HepG2 (cell line): ENCODE data around the gene NDUFB5. TPM values are rescaled to one million over a fixed set of nuclear protein-coding genes. Genes with fewer than 3 reads are reported as not detected.
A peak's percentile ranks its signal among the peaks of the same experiment; 100 is the strongest.

Experiments
- ARNTL ChIP-seq: sonication (generic); formaldehyde crosslinking; IDR thresholded peaks from 2 replicates; pipeline ENCODE4 v1.4.0; 2020; ENCODE audit warnings: mild to moderate bottlenecking, missing genetic modification reagents
- HDAC1 ChIP-seq: sonication (generic); formaldehyde crosslinking; IDR thresholded peaks from 2 replicates; pipeline ENCODE4 v1.5.1; 2020; ENCODE audit warnings: mild to moderate bottlenecking, missing genetic modification reagents
- HNF1A ChIP-seq, 2 experiments: sonication (generic) in 1 of 2; formaldehyde crosslinking in 1 of 2; IDR thresholded peaks; 2 replicates each; pipeline versions ENCODE4 v1.4.0 to v1.6.1; 2016 to 2020; ENCODE audit warnings: borderline replicate concordance in 1 of 2, low read depth in 1 of 2, mild to moderate bottlenecking in 1 of 2, missing genetic modification reagents in 1 of 2
- KLF15 ChIP-seq: sonication (generic); formaldehyde crosslinking; IDR thresholded peaks from 2 replicates; pipeline ENCODE4 v1.8.1; 2023; ENCODE audit warnings: borderline replicate concordance, mild to moderate bottlenecking, inconsistent platforms, missing genetic modification reagents, mixed read lengths
- KMT2A ChIP-seq: sonication (generic); formaldehyde crosslinking; IDR thresholded peaks from 2 replicates; pipeline ENCODE4 v1.4.0; 2020; ENCODE audit warnings: missing genetic modification reagents
- SNRNP70 ChIP-seq: fragments of 200-400 bp; formaldehyde crosslinking; IDR thresholded peaks from 2 replicates; pipeline ENCODE4 v1.6.1; 2017; ENCODE audit warnings: mild to moderate bottlenecking, low read depth, low read length, moderate library complexity
- TFDP2 ChIP-seq: sonication (generic); formaldehyde crosslinking; IDR thresholded peaks from 2 replicates; pipeline ENCODE4 v1.4.0; 2020; ENCODE audit warnings: missing genetic modification reagents
- THAP11 ChIP-seq: IDR thresholded peaks from 2 replicates; pipeline ENCODE4 v1.6.1; 2016; ENCODE audit warnings: missing biosample characterization, missing genetic modification reagents
- YEATS4 ChIP-seq: sonication (generic); formaldehyde crosslinking; IDR thresholded peaks from 2 replicates; pipeline ENCODE4 v1.4.0; 2020; ENCODE audit warnings: missing genetic modification reagents, borderline replicate concordance
- ZNF230 ChIP-seq: sonication (generic); formaldehyde crosslinking; IDR thresholded peaks from 2 replicates; pipeline ENCODE4 v1.4.0; 2020; ENCODE audit warnings: mild to moderate bottlenecking, missing genetic modification reagents
- ZNF256 ChIP-seq: sonication (generic); formaldehyde crosslinking; conservative IDR thresholded peaks from 2 replicates; pipeline ENCODE4 v1.4.0; 2020; ENCODE audit warnings: missing genetic modification reagents
- ZNF331 ChIP-seq: sonication (generic); formaldehyde crosslinking; IDR thresholded peaks from 2 replicates; pipeline ENCODE4 v1.4.0; 2020; ENCODE audit warnings: missing genetic modification reagents
- ZNF335 ChIP-seq: sonication (generic); formaldehyde crosslinking; IDR thresholded peaks from 2 replicates; pipeline ENCODE4 v1.4.0; 2020; ENCODE audit warnings: missing genetic modification reagents
- ZNF343 ChIP-seq: sonication (generic); formaldehyde crosslinking; IDR thresholded peaks from 2 replicates; pipeline ENCODE4 v1.4.0; 2020; ENCODE audit warnings: mild to moderate bottlenecking, missing genetic modification reagents
- ZNF510 ChIP-seq: sonication (generic); formaldehyde crosslinking; IDR thresholded peaks from 2 replicates; pipeline ENCODE4 v1.4.0; 2020; ENCODE audit warnings: low read depth, mild to moderate bottlenecking, missing genetic modification reagents
- ZNF563 ChIP-seq: sonication (generic); formaldehyde crosslinking; IDR thresholded peaks from 2 replicates; pipeline ENCODE4 v1.8.0; 2022; ENCODE audit warnings: mild to moderate bottlenecking, moderate library complexity, missing genetic modification reagents
- ZSCAN29 ChIP-seq: sonication (generic); formaldehyde crosslinking; conservative IDR thresholded peaks from 2 replicates; pipeline ENCODE4 v1.4.0; 2020; ENCODE audit warnings: mild to moderate bottlenecking, missing genetic modification reagents
- polyA plus RNA-seq, 8 experiments: library from polyadenylated mRNA; depleted of rRNA in 3 of 8; stranded (reverse) in 7 of 8; unstranded in 1 of 8; fragments of >200 nt; fragmentation: Illumina TruSeq in 4 of 8; extraction: Trizol in 4 of 8; gene quantifications; 2 replicates each; pipeline versions ENCODE4 v1.2.1 to v1.2.3, GENCODE V29; 2011 to 2016; ENCODE audit warnings: low read depth in 4 of 8, missing spikeins in 1 of 8, mixed read lengths in 1 of 8; ENCODE audit not compliant: insufficient read depth in 1 of 8
- total RNA-seq, 5 experiments: library from RNA; depleted of rRNA; stranded (reverse); fragments of >200 nt; fragmentation: Illumina TruSeq; extraction: Trizol; gene quantifications; 2 replicates each; pipeline ENCODE4 v1.2.3, GENCODE V29; 2016; ENCODE audit warnings: low read depth in 1 of 5
- TF ChIP-seq, protein P1 (sequence below): sonication (generic); formaldehyde crosslinking; IDR thresholded peaks from 2 replicates; pipeline ENCODE4; 2020; ENCODE audit warnings: missing genetic modification reagents, mild to moderate bottlenecking, borderline replicate concordance
- TF ChIP-seq, protein P2 (sequence below): sonication (generic); formaldehyde crosslinking; IDR thresholded peaks from 2 replicates; pipeline ENCODE4 v1.5.0; 2020; ENCODE audit warnings: mild to moderate bottlenecking, missing genetic modification reagents, moderate library complexity

The NDUFB5 gene
- total and polyA plus RNA-seq, 2 of the 13 experiments (the other 11 are each of a cell fraction or from before 2014, with no cell fraction given) = 43.3 to 120 TPM

DNA sequence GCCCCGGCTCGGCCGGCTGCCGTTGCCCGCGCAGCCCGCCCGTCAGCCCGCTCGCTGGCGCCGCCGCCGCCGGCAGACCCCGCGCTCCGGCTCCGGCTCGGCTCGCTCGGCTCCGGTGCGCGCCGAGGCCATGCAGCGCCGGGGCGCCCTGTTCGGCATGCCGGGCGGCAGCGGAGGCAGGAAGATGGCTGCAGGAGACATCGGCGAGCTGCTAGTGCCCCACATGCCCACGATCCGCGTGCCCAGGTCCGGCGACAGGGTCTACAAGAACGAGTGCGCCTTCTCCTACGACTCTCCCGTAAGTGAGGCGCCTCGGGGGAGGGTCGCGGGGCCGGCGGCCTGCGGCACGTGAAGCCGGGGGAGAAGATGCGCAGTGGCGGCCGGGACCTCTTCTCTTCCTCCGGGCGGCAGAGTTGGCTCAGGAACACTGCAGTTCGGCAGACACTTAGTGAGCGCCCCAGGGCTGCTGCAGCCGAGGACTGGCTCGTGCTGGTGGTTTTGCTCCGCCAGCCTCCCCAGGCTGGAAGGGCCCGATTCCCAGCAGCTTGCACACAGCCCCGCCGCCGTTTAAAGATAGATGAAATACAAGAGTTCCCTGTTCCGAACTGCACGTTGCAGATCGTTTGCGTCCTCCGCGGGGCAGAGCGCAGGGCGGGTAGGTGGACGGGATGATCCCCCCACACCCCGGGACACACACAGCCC is 48.7 kb downstream of the NDUFB5 start (continued):
- TF ChIP-seq, protein P1, sequence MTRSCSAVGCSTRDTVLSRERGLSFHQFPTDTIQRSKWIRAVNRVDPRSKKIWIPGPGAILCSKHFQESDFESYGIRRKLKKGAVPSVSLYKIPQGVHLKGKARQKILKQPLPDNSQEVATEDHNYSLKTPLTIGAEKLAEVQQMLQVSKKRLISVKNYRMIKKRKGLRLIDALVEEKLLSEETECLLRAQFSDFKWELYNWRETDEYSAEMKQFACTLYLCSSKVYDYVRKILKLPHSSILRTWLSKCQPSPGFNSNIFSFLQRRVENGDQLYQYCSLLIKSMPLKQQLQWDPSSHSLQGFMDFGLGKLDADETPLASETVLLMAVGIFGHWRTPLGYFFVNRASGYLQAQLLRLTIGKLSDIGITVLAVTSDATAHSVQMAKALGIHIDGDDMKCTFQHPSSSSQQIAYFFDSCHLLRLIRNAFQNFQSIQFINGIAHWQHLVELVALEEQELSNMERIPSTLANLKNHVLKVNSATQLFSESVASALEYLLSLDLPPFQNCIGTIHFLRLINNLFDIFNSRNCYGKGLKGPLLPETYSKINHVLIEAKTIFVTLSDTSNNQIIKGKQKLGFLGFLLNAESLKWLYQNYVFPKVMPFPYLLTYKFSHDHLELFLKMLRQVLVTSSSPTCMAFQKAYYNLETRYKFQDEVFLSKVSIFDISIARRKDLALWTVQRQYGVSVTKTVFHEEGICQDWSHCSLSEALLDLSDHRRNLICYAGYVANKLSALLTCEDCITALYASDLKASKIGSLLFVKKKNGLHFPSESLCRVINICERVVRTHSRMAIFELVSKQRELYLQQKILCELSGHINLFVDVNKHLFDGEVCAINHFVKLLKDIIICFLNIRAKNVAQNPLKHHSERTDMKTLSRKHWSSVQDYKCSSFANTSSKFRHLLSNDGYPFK (CRISPR knock-in tag) = peak; percentile 34; the same call in 1 of the 2 replicates
- no peak for TF ChIP-seq KLF15
- no peak for TF ChIP-seq SNRNP70
- TF ChIP-seq HDAC1 (CRISPR knock-in tag) = peak; percentile 72
- 0 out of 2 replicates have a peak, but pooled peaks have one; percentile 23 for TF ChIP-seq ZSCAN29
- no peak for TF ChIP-seq HNF1A (IDR thresholded peaks at IDR 0.05; ENCODE audit: low read depth)
- TF ChIP-seq HNF1A (CRISPR knock-in tag; IDR thresholded peaks at IDR 0.05; ENCODE audit: borderline replicate concordance) = peak; percentile 39; the same call in 1 of the 2 replicates
- TF ChIP-seq YEATS4 (CRISPR knock-in tag) = peak; percentile 32; the same call in 1 of the 2 replicates
- TF ChIP-seq ZNF563 = peak; percentile 54
- peak; percentile 54 for TF ChIP-seq TFDP2 (CRISPR knock-in tag)
- TF ChIP-seq ZNF343 (CRISPR knock-in tag) = peak; percentile 85
- no peak for TF ChIP-seq ZNF256 (CRISPR knock-in tag)
- TF ChIP-seq, protein P2, sequence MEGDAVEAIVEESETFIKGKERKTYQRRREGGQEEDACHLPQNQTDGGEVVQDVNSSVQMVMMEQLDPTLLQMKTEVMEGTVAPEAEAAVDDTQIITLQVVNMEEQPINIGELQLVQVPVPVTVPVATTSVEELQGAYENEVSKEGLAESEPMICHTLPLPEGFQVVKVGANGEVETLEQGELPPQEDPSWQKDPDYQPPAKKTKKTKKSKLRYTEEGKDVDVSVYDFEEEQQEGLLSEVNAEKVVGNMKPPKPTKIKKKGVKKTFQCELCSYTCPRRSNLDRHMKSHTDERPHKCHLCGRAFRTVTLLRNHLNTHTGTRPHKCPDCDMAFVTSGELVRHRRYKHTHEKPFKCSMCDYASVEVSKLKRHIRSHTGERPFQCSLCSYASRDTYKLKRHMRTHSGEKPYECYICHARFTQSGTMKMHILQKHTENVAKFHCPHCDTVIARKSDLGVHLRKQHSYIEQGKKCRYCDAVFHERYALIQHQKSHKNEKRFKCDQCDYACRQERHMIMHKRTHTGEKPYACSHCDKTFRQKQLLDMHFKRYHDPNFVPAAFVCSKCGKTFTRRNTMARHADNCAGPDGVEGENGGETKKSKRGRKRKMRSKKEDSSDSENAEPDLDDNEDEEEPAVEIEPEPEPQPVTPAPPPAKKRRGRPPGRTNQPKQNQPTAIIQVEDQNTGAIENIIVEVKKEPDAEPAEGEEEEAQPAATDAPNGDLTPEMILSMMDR = peak; percentile 72
- TF ChIP-seq ZNF230 (CRISPR knock-in tag) = 0 out of 2 replicates have a peak, but pooled peaks have one; percentile 30
- TF ChIP-seq ZNF331 (CRISPR knock-in tag) = peak; percentile 53
- no peak for TF ChIP-seq ZNF335
- 0 out of 2 replicates have a peak, but pooled peaks have one; percentile 35 for TF ChIP-seq ZNF510 (CRISPR knock-in tag)
- TF ChIP-seq ARNTL (CRISPR knock-in tag) = peak; percentile 58
- peak; percentile 34 for TF ChIP-seq KMT2A (CRISPR knock-in tag)
- TF ChIP-seq THAP11 (CRISPR knock-in tag) = 0 out of 2 replicates have a peak, but pooled peaks have one; percentile 25
